HG02884 (cell line): ENCODE data around the gene PRAMEF20.
"Not testable (repeated sequence)": the region's sequence is repeated elsewhere in the genome, so short reads cannot be mapped to it uniquely, and the experiment has no call there.

Experiments
- ATAC-seq: cut with Tn5 transposase; IDR thresholded peaks from one replicate; pipeline ENCODE4 v1.9.1; 2021; ENCODE audit warnings: mild to moderate bottlenecking, moderate library complexity; ENCODE audit not compliant: unreplicated experiment

Gene PRAMEF20

GRCh38 chr1:13410150-13410549 lies at the start of gene PRAMEF20:
PRAMEF20 (plus strand) TSS chr1:13410450; CDS start chr1:13416355, 5,905 bp downstream.
- not testable (repeated sequence) for ATAC-seq

GRCh38 chr1:13362364-13362763 lies 47.9 kb upstream of the PRAMEF20 start:
- ATAC-seq, result not testable (repeated sequence)

GRCh38 chr1:13364928-13365327 lies 45.3 kb upstream of the PRAMEF20 start:
- ATAC-seq, result not testable (repeated sequence)

- ATAC-seq, result not testable (repeated sequence)
Observed at GRCh38 chr1:13366536-13366935, 43.7 kb upstream of the PRAMEF20 start.

GRCh38 chr1:13368544-13368943 lies 41.7 kb upstream of the PRAMEF20 start:
- ATAC-seq, result not testable (repeated sequence)

GRCh38 chr1:13378983-13379382 lies 31.3 kb upstream of the PRAMEF20 start:
- not testable (repeated sequence) for ATAC-seq

GRCh38 chr1:13380380-13380779 lies 29.9 kb upstream of the PRAMEF20 start:
- not testable (repeated sequence) for ATAC-seq

GRCh38 chr1:13389332-13389731 lies 20.9 kb upstream of the PRAMEF20 start, which contains the start of gene PRAMEF17:
PRAMEF17 (plus strand) TSS chr1:13389632; CDS start chr1:13389658, 26 bp downstream.
- not testable (repeated sequence) for ATAC-seq

- not testable (repeated sequence) for ATAC-seq
Observed at GRCh38 chr1:13393004-13393403, 17.2 kb upstream of the PRAMEF20 start.

- not testable (repeated sequence) for ATAC-seq
Observed at GRCh38 chr1:13394761-13395160, 15.5 kb upstream of the PRAMEF20 start.

GRCh38 chr1:13395311-13395710 lies 14.9 kb upstream of the PRAMEF20 start:
- not testable (repeated sequence) for ATAC-seq

- no peak for ATAC-seq
Observed at GRCh38 chr1:13407811-13408210, 2.4 kb upstream of the PRAMEF20 start.

GRCh38 chr1:13430495-13430894 lies 20.2 kb downstream of the PRAMEF20 start:
- no peak for ATAC-seq

- no peak for ATAC-seq
Observed at GRCh38 chr1:13432251-13432650, 22.0 kb downstream of the PRAMEF20 start.

GRCh38 chr1:13433694-13434358 lies 23.6 kb downstream of the PRAMEF20 start:
- ATAC-seq, result not testable (repeated sequence)

GRCh38 chr1:13435458-13435857 lies 25.2 kb downstream of the PRAMEF20 start:
- no peak for ATAC-seq

GRCh38 chr1:13439104-13439783 lies 29.0 kb downstream of the PRAMEF20 start:
- ATAC-seq, result not testable (repeated sequence)

GRCh38 chr1:13443335-13443979 lies 33.2 kb downstream of the PRAMEF20 start:
- no peak for ATAC-seq

GRCh38 chr1:13450204-13450603 lies 40.0 kb downstream of the PRAMEF20 start:
- ATAC-seq, result no peak

GRCh38 chr1:13451399-13451965 lies 41.2 kb downstream of the PRAMEF20 start:
- ATAC-seq, result no peak

- no peak for ATAC-seq
Observed at GRCh38 chr1:13456904-13457532, 46.8 kb downstream of the PRAMEF20 start.
